Kidney capillary endothelial cell (primary cell): ENCODE results near the gene GRID1.

Experiments used
- DNase-seq: peaks from one replicate; pipeline ENCODE4 v3.0.0-alpha.2; 2018; ENCODE audit warnings: low spot score

GRID1 gene

DNA sequence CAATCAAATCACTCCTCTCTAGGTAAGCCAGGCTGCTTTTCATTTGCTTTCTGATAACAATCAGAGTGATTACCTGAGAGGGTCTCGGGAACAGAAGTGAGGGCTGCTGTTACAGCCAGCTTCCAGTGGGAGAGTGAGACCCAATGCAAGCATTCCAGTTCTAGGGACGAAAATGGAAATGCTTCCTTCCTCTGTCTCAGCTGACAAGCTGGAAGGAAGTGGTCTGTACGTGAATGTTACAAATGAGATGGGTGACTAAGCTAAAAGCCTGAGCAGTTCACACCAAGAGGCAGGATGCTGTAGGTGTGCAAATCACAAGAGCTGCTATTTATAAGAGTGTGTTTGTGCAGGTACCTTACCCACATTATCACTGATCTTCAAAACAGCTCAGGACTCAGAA, 772.4 kb downstream of the GRID1 start:
- DNase-seq, result peak; percentile 75

DNA sequence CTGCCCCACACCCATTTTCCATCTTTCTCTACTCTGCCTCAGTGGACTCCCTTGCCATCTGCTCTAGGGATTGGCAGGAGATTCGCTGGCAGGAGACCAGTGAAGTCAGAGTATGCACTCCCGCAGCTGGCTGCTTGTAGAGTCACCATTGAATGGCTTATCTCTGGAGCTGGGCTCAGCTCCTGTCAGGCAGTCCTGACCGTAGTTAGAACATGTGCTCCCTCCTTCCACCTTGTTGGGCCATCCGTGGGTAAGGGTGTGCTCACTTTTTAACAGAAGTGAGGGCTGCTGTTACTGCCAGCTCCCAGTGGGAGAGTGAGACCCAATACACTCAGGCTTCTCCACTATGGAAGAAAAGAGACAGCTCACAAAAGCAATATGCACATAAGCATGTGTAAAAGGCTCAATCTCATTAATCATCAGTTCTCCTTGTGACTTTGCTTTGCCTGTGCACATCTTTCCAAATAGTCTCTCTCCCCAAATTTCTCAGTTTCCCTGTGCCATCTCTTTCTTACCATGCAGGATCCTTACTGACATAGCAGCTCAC, 773.3 kb downstream of the GRID1 start:
- no peak for DNase-seq

GRCh38 chr10:85581371-85581770, 785.2 kb downstream of the GRID1 start:
- DNase-seq, result no peak

DNA sequence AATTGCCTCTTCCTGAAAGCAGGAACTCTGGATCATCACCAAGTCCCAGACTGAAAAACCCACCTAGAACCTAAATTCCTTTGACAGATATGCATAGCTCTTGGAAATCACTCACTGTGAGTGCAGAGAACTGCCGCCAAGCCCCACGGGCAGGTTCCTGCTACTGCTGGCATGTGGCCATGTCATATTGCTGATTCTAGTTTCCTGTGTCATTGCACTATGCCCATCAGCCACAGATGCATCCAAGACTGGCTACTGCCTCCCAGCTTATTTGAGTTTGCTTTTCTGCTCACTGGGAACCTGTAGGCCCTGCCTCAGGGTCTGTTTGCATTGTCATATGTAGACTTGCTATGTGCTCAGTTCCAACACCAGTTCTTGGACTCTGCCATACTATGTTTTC, 786.0 kb downstream of the GRID1 start:
- no peak for DNase-seq

DNA sequence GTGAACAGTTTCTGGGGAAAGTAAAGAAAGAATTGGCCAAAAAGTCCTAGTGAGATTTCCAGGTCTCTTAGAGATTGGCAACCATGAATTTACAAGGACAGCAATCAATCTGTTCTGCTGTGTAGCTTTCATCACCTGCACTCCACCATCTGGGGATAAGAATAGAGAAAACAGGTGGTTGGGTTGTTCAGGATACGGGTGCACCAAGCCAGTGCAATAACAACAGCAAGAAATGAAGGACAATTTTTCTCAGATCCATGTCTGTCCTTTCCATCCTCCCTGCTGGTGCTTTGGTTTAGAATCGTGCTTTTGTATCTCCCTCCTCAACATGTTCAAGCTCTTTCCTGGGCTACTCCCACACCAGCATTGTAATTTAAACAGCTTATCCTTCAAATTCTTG, 787.7 kb downstream of the GRID1 start:
- DNase-seq, result no peak

- DNase-seq, result no peak
These were observed 791.2 kb downstream of the GRID1 start for GRCh38 chr10:85575441-85575840.

- no peak for DNase-seq
These were observed 795.7 kb downstream of the GRID1 start for GRCh38 chr10:85570871-85571270.

DNA sequence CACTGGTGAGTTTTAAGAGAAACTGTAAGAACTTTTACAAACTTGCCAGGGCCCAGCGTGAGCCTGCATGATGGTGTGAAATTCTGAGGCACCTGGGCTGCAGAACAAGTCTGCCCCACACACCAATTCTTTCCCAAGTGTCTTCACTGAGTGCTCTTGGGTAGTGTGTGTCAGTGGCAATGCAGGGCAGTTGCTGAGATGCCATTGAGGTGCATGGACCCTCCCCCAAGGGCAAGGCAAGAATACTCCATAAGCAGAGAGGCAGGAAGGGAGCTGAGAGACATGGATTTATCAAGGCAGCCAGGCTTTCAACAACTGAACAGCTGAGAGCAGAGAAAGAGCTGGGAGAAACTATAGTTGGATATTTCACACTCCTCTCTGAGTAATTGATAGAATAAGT, 801.2 kb downstream of the GRID1 start:
- DNase-seq, result no peak

DNA sequence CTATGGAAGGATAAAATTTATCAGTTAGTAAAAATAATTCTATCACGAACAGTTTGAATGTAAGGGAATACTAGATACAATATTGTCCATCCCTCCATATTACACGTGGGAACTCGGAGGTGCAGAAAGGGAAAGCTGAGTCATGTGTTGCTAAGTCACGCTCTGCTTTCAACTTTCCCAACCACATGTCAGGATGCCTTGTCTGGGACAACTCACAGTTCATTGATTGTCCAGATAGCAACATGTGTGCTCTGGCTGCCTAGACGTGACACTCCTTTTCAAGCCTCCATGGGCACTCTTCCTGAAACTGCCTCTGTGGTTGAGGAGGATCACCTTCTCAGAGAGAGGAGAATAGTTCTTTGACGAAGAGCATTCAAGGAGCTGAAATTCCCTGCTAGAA, 808.1 kb downstream of the GRID1 start:
- no peak for DNase-seq

- no peak for DNase-seq
These were observed 808.9 kb downstream of the GRID1 start for GRCh38 chr10:85557706-85558105.

DNA sequence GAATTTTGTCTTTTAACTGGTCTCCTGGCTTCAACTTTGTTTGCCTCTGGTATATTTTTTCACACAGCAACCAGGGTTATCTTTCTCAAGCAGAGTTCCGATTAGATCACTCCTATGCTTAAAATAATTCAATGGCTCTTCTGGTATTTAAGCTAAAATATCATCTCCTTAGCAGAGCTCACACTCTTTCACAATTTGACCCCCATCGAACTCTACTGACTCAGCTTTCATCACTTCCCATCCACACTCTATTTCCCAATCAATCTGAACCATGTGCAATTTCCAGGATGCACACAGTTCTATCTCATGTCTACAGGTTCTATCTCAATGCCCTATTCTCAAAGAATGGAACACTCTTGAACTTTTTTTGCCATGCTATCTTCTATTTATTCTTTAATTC, 809.5 kb downstream of the GRID1 start:
- no peak for DNase-seq
